GM12865 (cell line): ENCODE data around the gene TBC1D25.

Experiments used
- DNase-seq: peaks from one replicate; pipeline ENCODE4 v3.0.0; 2010; ENCODE audit warnings: low read depth
- H3K4me3 ChIP-seq: 2 replicates; pipeline ENCODE4 v1.5.1; 2011; ENCODE audit warnings: mild to moderate bottlenecking, low read depth, low read length, control low read depth
- CTCF ChIP-seq: IDR thresholded peaks from 2 replicates; pipeline ENCODE4 v1.5.1; 2011; ENCODE audit warnings: low read length, control low read depth, low read depth, inconsistent platforms; ENCODE audit not compliant: insufficient read depth; ENCODE audit errors: missing control alignments

Gene TBC1D25

GRCh38 chrX:48590203-48591103, 50.9 kb downstream of the TBC1D25 start:
- no peak for TF ChIP-seq CTCF
- no peak overlapping the region for H3K4me3 ChIP-seq
- DNase-seq, result no peak

- no peak for DNase-seq
- H3K4me3 ChIP-seq, result no peak overlapping the region
- no peak for TF ChIP-seq CTCF
Observed at GRCh38 chrX:48591255-48591791, 51.8 kb downstream of the TBC1D25 start.

GRCh38 chrX:48592971-48593370, 53.5 kb downstream of the TBC1D25 start:
- no peak for TF ChIP-seq CTCF
- no peak for DNase-seq
- no peak overlapping the region for H3K4me3 ChIP-seq

- H3K4me3 ChIP-seq, result no peak overlapping the region
- no peak for DNase-seq
- TF ChIP-seq CTCF, result no peak
Observed at GRCh38 chrX:48595929-48596328, 56.4 kb downstream of the TBC1D25 start.

GRCh38 chrX:48597353-48598264, 58.1 kb downstream of the TBC1D25 start, which contains the start of gene WDR13:
TSS of gene WDR13 (plus strand) at chrX:48597492. CDS start at chrX:48597997, 505 bp downstream.
- H3K4me3 ChIP-seq, result peak within 1 kb of the TSS; percentile 80
- peak; percentile 94 for DNase-seq
- no peak for TF ChIP-seq CTCF

GRCh38 chrX:48598614-48599013, 59.1 kb downstream of the TBC1D25 start:
- H3K4me3 ChIP-seq, result no peak overlapping the region
- DNase-seq, result no peak
- TF ChIP-seq CTCF, result no peak
